Liver (tissue), 3 donors: Measurements from ENCODE around the gene CDH23.

Source experiments
- RAD21 ChIP-seq, 2 donors: IDR thresholded peaks; 2 replicates each; pipeline ENCODE4 v1.6.1; 2016; ENCODE audit warnings: antibody characterized with exemption in 2 of 2, mild to moderate bottlenecking in 2 of 2
- SP1 ChIP-seq: IDR thresholded peaks from 2 replicates; pipeline ENCODE4 v1.6.1; 2018; ENCODE audit warnings: antibody characterized with exemption, mild to moderate bottlenecking
- YY1 ChIP-seq: IDR thresholded peaks from 2 replicates; pipeline ENCODE4 v1.6.1; 2016; ENCODE audit warnings: antibody characterized with exemption, mild to moderate bottlenecking
- TF ChIP-seq, protein P1 (sequence below): IDR thresholded peaks from 2 replicates; pipeline ENCODE4 v1.6.1; 2016; ENCODE audit warnings: antibody characterized with exemption
- TF ChIP-seq, protein P2 (sequence below): fragments of 150-350 bp; IDR thresholded peaks from 2 replicates; pipeline ENCODE4 v1.5.1; 2017; ENCODE audit warnings: improper control_type of control experiment, low read depth, low read length; ENCODE audit not compliant: missing input control
- TF ChIP-seq, protein P3 (sequence below): IDR thresholded peaks from 2 replicates; pipeline ENCODE4 v1.6.1; 2016; ENCODE audit warnings: antibody characterized with exemption, mild to moderate bottlenecking
- donor health status: healthy.
- donor health status: healthy.

DNA sequence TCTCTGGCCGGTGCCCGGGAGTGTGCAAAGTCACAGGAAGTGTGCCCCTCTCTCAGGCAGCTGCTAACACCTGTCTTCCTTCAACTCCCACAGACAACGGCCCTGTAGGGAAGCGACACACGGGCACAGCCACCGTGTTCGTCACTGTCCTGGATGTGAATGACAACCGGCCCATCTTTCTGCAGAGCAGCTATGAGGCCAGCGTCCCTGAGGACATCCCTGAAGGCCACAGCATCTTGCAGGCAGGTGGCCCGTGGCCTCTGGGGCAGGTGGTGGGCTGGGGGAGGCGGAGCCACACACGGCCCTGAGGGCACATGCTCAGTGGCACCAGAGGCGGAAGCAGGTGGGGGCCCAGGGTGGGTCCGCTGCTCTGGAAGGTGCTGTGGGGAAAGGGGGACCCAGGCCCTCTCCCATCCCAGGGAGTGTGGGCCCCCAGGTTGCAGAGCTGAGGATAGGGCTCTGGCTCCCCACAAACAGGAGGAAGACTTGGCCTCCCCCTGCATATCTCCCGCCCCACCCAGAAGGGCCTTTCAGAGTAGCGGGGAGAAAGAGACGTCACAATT is 315.9 kb downstream of the CDH23 start:
- no peak for TF ChIP-seq SP1
- TF ChIP-seq, protein P1, sequence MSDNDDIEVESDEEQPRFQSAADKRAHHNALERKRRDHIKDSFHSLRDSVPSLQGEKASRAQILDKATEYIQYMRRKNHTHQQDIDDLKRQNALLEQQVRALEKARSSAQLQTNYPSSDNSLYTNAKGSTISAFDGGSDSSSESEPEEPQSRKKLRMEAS: no peak
- TF ChIP-seq, protein P2, sequence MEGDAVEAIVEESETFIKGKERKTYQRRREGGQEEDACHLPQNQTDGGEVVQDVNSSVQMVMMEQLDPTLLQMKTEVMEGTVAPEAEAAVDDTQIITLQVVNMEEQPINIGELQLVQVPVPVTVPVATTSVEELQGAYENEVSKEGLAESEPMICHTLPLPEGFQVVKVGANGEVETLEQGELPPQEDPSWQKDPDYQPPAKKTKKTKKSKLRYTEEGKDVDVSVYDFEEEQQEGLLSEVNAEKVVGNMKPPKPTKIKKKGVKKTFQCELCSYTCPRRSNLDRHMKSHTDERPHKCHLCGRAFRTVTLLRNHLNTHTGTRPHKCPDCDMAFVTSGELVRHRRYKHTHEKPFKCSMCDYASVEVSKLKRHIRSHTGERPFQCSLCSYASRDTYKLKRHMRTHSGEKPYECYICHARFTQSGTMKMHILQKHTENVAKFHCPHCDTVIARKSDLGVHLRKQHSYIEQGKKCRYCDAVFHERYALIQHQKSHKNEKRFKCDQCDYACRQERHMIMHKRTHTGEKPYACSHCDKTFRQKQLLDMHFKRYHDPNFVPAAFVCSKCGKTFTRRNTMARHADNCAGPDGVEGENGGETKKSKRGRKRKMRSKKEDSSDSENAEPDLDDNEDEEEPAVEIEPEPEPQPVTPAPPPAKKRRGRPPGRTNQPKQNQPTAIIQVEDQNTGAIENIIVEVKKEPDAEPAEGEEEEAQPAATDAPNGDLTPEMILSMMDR: no peak
- no peak for TF ChIP-seq RAD21 (IDR thresholded peaks at IDR 0.05)
- TF ChIP-seq, protein P3, sequence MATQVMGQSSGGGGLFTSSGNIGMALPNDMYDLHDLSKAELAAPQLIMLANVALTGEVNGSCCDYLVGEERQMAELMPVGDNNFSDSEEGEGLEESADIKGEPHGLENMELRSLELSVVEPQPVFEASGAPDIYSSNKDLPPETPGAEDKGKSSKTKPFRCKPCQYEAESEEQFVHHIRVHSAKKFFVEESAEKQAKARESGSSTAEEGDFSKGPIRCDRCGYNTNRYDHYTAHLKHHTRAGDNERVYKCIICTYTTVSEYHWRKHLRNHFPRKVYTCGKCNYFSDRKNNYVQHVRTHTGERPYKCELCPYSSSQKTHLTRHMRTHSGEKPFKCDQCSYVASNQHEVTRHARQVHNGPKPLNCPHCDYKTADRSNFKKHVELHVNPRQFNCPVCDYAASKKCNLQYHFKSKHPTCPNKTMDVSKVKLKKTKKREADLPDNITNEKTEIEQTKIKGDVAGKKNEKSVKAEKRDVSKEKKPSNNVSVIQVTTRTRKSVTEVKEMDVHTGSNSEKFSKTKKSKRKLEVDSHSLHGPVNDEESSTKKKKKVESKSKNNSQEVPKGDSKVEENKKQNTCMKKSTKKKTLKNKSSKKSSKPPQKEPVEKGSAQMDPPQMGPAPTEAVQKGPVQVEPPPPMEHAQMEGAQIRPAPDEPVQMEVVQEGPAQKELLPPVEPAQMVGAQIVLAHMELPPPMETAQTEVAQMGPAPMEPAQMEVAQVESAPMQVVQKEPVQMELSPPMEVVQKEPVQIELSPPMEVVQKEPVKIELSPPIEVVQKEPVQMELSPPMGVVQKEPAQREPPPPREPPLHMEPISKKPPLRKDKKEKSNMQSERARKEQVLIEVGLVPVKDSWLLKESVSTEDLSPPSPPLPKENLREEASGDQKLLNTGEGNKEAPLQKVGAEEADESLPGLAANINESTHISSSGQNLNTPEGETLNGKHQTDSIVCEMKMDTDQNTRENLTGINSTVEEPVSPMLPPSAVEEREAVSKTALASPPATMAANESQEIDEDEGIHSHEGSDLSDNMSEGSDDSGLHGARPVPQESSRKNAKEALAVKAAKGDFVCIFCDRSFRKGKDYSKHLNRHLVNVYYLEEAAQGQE: no peak
- TF ChIP-seq YY1: no peak
